Cardiac fibroblast (primary cell): ENCODE data around the gene PSMG4.

Experiments
- DNase-seq, 2 donors: peaks; one replicate each; pipeline versions ENCODE4 v3.0.0 to v3.0.0-alpha.2; 2010; ENCODE audit warnings: low read depth in 2 of 2
- H3K4me3 ChIP-seq, 2 donors: replicated peaks in 1 of 2; 1 replicate in 1 of 2; 2 replicates in 1 of 2; pipeline ENCODE4 v1.5.1; 2011; ENCODE audit warnings: low read depth in 2 of 2, low read length in 2 of 2, mild to moderate bottlenecking in 2 of 2, moderate library complexity in 1 of 2
- CTCF ChIP-seq: IDR thresholded peaks from one replicate; pipeline ENCODE4 v1.5.1; 2011; ENCODE audit warnings: low read depth, mild to moderate bottlenecking, low read length, inconsistent platforms

The PSMG4 gene

GRCh38 chr6:3260296-3260695 is 1.5 kb downstream of the PSMG4 start:
- no peak overlapping the region for H3K4me3 ChIP-seq
- no peak for TF ChIP-seq CTCF
- no peak for DNase-seq

GRCh38 chr6:3260772-3261517 is 2.2 kb downstream of the PSMG4 start:
- DNase-seq, result no peak
- H3K4me3 ChIP-seq, result no peak overlapping the region
- TF ChIP-seq CTCF, result no peak

DNA sequence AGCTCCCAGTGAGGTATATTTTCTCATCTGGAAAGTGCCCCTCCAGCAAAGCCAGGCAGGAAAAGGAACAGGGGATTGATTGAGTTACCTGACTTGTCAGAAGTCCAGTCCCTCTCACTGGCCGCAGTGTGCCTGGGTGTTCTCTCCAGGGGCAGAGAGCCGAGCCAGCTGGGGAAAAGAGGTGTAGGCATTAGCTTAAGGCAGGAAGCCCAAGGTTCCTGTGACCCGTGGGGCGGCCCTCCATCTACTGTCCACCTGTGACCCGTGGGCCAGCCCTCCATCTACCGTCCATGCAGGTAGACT is 2.7 kb downstream of the PSMG4 start:
- TF ChIP-seq CTCF, result no peak
- H3K4me3 ChIP-seq, result no peak overlapping the region
- DNase-seq, result no peak

DNA sequence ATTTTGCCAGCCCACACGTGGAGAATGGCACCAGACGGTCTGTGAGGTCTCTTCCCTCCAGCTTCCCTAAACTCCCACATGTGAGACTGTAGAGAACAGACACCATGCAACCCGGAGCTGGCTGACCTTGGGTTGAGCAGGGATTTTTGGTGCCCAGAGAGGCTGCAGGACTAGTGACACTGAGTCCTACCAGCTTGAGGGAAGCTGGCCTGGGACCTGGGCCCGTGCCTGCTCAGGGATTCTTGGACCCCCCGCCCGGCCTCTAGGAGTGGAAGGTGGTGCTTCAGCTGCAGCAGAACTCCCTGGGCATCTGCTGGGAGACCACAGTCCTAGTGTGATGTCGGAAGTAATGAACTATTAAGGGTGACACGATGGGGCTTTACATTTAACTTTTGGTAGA is 3.2 kb downstream of the PSMG4 start:
- TF ChIP-seq CTCF, result no peak
- H3K4me3 ChIP-seq, result no peak overlapping the region
- no peak for DNase-seq

DNA sequence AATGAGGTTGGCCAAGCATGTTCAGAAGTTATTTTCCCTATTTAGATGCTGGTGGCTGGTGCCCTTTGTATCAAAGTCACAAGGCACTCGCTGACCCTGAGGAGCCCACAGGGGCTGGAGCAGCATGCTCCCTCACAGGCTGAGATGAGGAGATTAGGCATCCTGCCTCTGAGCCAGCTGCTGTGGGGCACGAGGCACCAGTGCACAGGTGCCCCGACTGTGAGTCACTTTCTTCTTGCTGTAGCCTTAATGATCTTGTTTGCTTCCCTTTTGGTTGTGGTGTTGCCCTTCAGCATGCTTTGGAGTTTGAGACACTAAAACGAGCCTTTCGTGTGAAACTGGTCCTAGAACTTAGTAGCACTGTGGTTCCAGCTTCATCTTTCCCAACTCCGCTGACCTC is 4.3 kb downstream of the PSMG4 start:
- DNase-seq, result no peak
- no peak for TF ChIP-seq CTCF
- no peak overlapping the region for H3K4me3 ChIP-seq

DNA sequence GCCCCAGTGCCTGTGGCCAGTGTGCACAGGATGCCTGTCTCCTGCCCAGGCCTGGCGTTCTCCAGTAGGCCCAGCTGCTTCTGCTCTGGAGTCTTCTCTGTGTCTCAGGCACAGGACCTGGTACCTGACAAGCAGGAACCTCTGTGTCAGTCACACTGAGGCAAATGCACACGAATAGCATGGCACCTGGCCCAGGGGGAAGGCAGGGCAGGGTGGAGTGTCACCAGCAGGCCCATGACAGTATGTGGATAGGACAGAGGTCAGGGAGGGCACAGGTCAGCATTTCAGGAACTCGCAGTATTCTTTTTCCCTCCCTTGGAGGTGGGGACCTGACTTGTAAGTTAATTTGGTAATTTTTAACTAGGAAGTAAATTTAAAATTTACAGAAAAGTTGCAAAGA is 5.6 kb downstream of the PSMG4 start:
- no peak for DNase-seq
- no peak for TF ChIP-seq CTCF
- no peak overlapping the region for H3K4me3 ChIP-seq

GRCh38 chr6:3265671-3266070 is 6.9 kb downstream of the PSMG4 start:
- H3K4me3 ChIP-seq, result no peak overlapping the region
- no peak for TF ChIP-seq CTCF
- no peak for DNase-seq
